NCI-H2227 (cell line): ENCODE results near the gene PIM1.
A peak's percentile ranks its signal among the peaks of the same experiment; 100 is the strongest.
"Not testable (repeated sequence)": the region's sequence is repeated elsewhere in the genome, so short reads cannot be mapped to it uniquely, and the experiment has no call there.

Experiments used
- DNase-seq: peaks from one replicate; lab custom pipeline; 2025; ENCODE audit not compliant: unreplicated experiment; lab: John Stamatoyannopoulos, UW

The PIM1 gene

DNA sequence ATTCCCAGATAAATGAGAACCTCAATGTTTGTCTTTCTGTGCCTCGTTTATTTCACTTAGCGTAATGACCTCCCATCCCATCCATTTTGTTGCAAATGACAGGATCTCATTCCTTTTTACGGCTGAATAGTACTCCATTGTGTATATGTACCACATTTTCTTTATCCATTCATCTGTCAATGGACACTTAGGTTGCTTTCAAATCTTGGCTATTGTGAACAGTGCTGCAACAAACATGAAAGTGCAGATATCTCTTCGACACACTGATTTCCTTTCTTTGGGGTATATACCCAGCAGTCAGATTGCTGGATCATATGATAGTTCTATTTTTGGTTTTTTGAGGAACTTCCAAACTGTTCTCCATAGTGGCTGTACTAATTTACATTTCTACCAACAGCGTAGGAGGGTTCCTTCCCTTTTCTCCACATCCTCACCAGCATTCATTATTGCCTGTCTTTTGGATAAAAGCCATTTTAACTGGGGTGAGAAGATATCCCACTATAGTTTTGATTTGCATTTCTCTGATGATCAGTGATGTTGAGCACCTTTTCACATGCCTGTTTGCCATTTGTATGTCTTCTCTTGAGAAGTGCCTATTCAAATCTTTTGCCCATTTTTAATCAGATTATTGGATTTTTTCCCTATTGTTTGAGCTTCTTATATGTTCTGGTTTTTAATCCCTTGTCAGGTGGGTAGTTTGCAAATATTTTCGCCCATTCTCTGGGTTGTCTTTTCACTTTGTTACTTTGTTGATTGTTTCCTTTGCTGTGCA lies 16.2 kb downstream of the PIM1 start:
- not testable (repeated sequence) for DNase-seq

DNA sequence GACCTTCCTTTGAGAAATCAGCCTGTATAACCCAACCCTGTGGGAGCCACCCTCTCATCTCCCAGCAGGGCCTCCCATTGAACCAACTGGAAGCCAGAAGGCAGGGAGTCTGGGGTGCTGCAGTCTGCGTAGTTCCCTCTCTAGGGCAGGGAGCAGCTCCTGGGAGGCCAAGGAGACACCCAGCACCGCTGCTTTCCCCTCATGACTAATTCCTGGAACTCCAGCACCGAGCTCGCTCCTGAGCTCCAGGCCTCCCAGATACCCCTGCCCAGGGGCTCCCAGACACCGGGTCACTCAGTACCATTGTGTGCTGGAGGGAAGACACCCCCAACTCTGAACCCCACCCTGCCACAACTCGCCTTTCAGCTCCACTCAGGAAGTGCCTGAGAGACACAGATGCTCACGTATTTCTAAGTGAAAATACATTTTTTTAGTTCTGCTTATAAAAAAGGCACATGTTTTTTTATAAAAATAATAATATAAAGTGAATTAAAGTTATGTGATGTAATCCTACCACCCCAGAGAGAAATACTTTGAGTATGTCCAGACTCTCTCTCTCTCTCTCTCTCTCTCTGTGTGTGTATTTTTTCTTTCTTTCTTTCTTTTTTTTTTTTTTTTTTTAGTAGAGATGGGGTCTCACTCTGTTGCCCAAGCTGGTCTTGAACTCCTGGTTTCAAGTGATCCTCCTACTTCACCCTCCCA lies 17.5 kb downstream of the PIM1 start:
- no peak for DNase-seq

DNA sequence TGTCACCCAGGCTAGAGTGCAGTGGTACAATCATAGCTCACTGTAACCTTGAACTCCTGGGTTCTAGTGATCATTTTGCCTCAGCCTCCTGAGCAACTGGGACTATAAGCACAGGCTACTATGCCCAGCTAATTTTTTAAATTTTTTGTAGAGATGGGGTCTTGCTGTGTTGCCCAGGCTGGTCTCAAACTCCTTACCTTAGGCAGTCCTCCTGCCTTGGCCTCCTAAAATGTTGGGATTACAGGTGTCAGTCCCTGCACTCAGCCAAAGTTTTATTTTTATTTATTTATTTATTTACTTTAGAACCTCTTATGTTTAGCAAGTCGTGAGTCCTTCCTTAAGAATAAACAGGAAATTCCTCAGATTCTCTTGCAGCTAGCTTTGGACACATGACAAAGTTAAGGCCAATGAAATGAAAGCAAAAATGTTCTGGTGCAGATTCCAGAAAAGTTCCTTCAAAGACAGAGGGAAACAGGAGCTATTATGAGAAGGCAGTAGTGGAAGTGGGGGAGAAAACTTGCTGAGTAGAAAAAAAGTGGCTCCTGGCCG lies 19.1 kb downstream of the PIM1 start:
- DNase-seq = no peak

DNA sequence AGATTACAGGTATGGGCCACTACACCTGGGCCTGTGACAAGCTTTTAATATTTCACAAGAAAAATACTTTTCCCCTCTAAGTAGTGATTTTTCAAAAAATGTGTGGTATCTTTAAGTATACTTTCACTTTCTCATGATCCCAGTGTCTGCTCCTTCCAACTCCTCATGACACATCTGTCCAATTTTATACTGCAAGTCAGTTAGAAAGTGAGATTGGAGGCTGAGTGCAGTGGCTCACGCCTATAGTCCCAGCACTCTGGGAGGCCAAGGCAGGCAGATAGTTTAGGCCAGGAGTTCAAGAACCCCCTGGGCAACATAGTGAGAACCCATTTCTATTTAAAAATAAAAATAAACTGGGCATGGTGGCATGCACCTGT lies 20.2 kb downstream of the PIM1 start:
- no peak for DNase-seq

DNA sequence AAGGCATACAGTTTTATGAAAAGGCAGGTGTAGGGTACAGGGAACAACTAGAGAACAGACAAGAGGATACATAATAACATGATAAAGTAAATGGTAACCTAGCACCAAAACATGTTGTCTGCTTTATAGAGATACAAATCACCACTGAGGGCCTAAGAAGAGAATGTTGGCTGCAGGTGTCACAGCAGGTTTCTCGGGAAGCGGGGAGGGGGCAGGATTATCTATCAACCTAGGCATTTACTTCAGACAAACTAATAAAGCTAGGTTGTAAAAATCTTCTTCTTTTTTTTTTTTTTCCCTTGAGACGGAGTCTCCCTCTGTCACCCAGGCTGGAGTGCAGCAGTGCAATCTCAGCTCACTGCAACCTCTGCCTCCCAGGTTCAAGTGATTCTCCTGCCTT lies 22.7 kb downstream of the PIM1 start:
- peak; percentile 12 for DNase-seq

DNA sequence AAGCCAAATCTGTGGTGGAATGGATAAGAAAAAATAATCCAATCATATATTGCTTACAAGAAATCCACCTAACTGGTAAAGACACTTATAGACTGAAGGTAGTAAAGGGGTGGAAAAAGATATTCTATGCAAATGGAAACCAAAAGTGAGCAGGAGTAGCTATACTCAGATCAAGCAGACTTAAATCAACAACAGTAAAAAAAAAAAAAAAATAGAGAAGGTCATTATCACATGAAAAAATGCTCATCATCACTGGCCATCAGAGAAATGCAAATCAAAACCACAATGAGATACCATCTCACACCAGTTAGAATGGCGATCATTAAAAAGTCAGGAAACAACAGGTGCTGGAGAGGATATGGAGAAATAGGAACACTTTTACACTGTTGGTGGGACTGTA lies 24.9 kb downstream of the PIM1 start:
- not testable (repeated sequence) for DNase-seq

DNA sequence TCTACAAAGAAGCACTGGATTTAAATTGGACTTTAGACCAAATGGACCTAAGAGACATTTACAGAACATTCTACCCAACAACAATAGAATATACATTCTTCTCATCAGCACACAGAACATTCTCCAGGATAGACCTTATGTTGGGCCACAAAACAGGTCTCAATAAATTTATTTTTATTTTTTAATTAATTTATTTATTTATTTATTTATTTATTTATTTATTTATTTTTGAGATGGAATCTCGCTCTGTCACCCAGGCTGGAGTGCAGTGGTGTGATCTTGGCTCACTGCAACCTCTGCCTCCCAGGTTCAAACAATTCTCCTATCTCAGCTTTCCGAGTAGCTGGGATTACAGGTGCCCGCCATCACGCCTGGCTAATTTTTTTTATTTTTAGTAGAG lies 26.5 kb downstream of the PIM1 start:
- not testable (repeated sequence) for DNase-seq

DNA sequence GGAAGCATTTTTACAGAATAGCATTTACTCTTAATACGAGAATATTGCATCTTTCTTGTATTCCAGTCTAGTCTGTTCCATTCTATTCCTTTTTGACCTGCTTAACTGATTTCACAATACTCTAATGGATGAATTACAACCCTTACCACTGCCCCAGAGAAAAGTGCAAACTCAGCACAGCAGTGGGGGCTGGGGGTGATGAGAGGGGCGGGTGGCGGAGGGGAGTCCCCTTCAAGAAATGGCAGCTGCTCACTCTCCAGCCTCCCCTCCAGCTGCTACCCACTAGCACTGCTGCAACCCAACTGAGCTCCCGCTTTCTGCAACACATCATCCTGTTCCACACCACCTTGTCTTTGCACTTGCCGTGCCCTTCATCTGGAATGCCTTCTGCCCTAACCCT lies 30.1 kb downstream of the PIM1 start:
- DNase-seq = peak; percentile 39

DNA sequence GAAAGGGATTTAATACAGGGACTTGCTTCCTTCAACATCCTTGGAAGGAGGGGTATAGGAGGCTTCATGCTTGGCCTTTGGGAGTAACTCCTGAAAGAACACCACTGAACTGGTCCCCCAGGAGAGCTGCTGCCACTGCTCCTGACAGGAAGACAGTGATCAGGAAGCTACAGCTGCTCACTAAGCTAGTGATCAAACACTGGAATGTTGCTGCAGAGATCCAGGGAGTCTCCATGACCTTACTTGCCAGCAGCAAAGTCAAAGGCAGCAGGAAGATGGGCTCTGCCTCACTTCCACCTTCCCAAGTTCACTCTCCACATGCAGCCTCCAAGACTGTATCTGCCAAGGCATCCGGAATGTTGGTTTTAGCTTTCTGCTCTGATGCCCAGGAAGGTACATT lies 31.8 kb downstream of the PIM1 start:
- no peak for DNase-seq

DNA sequence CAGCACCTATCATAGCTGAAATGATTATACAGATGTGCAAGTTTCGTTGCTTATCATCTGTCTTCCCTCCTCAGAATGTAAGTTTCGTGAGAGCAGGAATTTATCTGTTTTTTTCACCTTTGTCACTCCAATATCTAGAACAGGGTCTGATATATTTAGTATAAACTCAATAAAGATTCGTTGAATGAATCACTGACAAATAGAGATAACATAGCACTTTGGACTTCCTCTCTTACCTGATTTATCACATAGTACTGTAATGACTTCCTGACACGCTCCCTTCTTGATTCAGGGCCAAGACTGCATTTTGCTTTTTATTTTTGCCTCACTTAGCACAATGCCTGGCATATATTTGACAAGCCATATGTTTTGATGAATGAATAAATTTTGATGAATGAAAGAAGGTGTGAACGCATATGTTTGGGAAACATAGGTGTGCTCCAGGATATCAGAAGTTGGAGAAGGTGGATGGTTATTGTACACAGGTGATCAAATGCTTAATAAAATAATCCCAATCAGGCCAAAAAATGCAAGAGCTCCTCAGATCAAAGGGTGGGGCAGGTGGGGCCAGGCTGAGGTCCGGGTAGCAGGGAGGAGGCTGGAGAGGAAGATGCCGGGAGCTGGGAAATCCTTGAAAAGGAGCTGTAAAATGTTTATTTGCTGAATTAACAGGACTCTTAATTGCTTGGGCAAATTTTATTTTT lies 33.0 kb downstream of the PIM1 start:
- DNase-seq = no peak

DNA sequence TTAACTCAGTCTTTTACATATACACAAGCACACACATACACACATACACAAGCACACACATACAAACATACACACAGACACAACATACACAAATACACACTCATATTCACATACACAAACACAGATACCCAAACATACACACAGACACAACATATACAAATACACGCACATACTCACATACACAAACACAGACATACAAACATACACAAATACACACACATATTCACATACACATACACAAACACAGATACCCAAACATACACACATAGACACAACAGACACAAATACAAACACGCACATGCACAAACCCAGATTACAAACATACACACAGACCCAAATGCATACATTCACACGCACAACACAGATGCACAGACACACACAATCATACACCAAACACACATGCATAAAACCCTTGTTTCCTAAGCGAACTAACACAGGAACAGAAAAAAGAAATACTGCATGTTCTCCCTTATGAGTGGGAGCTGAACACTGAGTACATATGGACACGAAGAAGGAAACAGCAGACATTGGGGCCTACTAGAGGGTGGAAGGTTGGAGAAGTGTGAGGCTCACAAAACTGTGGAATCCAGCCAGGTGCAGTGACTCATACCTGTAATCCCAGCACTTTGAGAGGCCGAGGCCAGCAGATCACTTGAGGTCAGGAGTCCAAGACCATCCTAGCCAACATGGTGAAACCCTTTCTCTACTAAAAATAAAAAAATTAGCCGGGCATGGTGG lies 34.2 kb downstream of the PIM1 start:
- DNase-seq = no peak

DNA sequence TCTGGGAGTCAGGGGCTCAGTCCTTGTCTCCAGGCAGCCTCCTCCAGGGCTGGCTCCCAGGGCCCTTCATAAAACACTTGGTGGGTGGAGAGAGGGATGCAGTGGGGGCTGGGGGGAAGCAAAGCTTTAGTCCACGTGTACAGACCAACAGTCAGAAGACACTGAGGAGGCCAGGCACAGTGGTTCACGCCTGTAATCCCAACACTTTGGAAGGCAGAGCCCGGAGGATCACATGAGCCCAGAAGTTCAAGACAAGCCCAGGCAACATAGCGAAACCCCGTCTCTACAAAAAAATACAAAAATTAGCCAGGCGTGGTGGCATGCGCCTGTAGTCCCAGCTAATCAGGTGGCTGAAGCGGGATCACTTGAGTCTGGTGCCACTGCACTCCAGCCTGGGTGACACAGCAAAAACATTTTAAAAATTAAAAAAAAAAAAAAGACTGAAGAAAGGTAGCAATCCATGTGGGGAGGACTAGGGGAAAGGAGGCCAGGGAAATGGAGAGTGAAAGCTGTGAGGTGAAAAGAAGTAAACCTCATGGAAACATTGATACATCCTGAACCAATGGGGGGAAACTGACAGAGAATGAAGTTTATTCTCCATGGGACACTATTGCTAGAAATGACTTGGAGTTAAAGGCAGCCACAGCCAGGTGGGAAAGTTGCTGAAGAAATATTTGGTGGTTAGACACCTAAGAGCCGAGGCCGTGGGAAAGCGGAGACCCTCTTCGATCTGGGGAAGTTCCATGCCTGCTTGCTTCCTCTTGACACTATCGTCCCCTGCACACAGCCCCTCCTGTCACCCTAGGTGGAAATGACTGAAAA lies 35.4 kb downstream of the PIM1 start:
- no peak for DNase-seq

DNA sequence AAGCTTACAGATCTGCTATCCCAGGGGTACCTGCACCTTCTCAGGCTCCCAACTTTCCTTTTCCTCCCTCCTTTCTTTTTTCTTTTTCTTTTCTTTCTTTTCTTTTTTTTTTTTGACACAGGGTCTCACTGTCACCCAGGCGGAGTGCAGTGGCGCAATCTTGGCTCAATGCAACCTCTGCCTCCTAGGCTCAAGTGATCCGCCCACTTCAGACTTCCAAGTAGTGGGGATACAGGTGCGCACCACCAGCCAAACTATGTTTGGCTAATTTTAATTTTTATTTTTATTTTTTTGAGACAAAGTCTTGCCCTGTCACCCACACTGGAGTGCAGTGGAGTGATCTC lies 36.0 kb downstream of the PIM1 start:
- no peak for DNase-seq

DNA sequence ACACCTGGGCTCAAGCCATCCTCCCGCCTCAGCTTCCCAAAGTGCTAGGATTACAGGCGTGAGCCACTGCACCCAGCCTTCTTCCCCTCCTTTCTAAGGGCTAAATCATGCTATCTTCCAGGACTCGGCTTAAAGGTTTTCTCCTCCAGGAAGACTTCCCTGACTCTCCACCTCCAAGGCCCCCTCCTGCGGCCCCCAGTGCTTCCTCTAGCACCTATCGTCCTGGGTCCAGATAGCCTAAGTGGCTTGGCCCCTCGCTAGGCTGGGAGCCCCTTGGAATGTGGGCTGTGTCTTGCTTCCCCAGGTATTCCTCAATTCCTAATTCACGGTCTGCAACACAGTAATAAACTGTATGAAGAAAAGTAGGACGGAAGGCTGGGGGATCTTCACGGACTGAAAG lies 36.7 kb downstream of the PIM1 start:
- DNase-seq = no peak

DNA sequence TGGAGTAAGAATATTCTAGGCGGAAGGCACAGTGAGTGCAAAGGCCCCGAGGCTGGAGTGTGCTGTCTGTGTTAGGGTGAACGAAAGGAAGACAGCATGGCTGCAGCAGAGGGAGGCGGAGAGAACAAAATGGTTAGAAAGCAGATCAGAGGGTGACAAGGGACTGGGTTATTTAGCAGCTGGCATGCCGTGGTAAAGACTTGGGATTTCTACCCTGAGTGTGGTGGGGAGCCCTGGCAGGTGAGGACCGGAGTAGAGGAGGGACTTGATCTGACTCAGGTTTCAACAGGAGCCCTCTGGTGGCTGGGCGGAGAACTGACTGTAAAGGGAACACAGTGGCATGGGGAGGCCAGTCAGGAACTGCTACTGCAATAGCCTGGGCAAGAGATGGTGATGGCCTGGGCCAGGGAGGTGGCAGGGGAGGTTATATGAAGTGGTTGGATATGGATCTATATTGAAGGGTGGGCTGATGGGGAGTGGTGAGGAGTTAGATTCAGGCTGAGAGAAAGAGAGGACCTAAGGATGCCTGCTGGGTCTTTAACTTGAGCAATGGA lies 38.0 kb downstream of the PIM1 start:
- peak; percentile 67 for DNase-seq

DNA sequence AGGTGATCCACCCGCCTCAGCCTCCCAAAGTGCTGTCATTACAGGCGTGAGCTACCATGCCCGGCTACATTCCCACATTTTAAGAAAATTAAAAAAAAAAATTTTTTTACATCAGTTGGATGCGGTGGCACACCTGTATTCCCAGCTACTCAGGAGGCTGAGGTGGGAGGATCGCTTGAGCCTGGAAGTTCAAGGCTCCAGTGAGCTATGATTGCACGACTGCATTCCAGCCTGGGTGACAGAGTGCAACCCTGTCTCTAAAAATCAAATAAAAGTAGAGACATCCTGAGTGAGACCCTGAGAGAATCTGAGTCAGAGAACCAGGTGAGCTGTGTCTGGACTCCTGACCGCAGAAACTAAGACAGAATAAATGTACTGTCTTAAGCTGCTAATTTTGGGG lies 38.8 kb downstream of the PIM1 start:
- no peak for DNase-seq

DNA sequence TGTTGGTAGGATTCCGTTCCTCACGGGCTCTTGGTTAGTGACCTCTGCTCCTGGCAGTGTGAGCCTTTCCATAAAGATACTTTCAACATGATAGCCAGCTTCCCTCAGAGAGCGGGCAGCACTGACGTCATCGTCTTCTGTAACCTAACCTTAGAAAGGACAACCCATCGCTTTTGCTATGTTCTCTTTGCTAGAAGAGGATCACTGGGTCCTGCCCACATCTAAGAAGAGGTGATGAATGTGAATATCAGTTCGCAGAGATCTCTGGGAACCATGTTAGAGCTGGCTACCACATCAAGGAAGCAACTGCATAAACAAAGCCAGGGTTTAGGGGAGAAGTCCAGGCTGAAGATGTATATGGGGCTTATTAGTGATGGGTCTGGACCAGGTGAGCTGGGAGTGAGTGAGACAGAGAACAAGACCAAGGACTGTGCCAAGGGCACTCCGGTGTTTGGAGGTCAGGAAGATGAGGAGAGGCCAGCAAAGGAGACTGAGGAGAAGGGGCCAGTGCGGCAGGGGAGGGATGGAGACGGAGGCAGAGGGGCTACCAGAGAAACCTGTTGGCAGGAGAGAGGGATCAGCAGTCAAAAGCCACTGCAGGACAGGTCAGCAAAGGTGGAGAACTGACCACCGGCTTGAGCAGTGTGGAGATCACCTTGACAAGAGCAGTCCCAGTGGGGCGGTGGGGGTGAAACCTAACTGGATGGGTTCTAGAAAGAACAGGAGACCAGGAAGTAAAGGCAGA lies 39.7 kb downstream of the PIM1 start:
- no peak for DNase-seq

DNA sequence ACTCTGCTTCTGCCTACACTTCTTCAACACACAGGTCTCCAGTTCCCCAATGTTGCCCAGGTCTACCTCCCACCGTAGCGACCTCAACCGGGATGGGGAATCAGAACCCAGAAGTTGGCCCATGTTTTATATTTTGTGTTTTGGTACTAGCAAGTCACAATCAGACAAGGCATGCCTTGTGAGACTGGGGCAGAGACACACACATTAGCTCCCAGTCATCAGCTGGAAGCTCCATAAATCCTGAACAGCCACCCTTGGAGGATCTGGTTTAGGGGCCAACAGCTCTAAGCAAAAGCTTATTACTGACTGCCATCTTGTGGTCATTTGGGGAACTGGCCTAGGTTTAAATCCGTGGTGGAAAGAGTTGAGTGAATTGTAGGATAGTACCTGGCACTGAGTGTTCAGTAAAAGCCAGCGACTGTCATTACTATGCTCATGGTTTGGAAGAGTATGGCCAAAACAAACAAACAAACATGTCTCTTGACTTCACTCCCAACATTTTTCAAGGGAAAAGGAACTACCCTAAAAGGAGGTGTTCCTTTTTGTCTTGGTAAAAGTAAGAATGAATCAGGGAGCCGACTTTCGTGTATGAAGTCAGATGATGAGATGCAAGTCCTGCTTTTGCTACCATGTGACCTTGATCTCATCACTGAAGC lies 40.5 kb downstream of the PIM1 start:
- DNase-seq = peak; percentile 89

DNA sequence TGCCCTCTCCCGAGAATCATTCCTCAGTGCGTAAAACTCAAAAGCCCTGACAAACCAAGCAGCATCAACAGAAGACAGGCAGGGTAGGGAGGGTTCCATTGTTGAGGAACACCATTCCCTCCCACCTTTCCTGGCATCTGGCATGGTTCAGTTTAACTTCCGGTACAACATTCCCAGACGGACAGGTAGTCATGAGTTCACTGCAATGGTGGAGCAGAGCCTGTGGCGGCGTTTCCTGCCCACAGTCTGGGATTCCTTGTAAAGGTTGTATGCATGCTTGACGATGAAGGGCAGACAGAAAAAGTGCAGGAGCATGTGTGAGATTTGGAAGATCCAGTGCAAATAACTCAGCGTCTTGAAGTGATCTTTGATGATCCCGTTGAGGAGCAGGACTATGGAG lies 42.3 kb downstream of the PIM1 start:
- DNase-seq = no peak
